GM21786 (cell line): ENCODE data around the gene CD38.

Source experiments
- ATAC-seq: cut with Tn5 transposase; IDR thresholded peaks from one replicate; pipeline ENCODE4 v1.9.1; 2021; ENCODE audit not compliant: unreplicated experiment

Gene CD38

GRCh38 chr4:15894921-15895916 lies 117.1 kb downstream of the CD38 start:
- ATAC-seq, result no peak

- no peak for ATAC-seq
These were observed 119.4 kb downstream of the CD38 start for GRCh38 chr4:15897577-15897976.

- ATAC-seq, result no peak
These were observed 120.8 kb downstream of the CD38 start for GRCh38 chr4:15898902-15899301.

GRCh38 chr4:15899511-15899910 lies 121.4 kb downstream of the CD38 start:
- ATAC-seq, result no peak

GRCh38 chr4:15901007-15901406 lies 122.9 kb downstream of the CD38 start:
- no peak for ATAC-seq

- ATAC-seq, result no peak
These were observed 123.9 kb downstream of the CD38 start for GRCh38 chr4:15901998-15902397.

GRCh38 chr4:15902746-15903145 lies 124.6 kb downstream of the CD38 start:
- no peak for ATAC-seq
